HCT116 (cell line): Measurements from ENCODE around the gene FHIT.

Experiments used
- ATF3 ChIP-seq: IDR thresholded peaks from 2 replicates; pipeline ENCODE4 v1.6.1; 2012
- CBX3 ChIP-seq: IDR thresholded peaks from 2 replicates; pipeline ENCODE4 v1.6.1; 2012; ENCODE audit warnings: low read depth
- EZH2 ChIP-seq: fragments of 200-600 bp; sonication (generic); IDR thresholded peaks from 2 replicates; pipeline ENCODE4 v1.6.1; 2017; ENCODE audit warnings: antibody characterized with exemption, mixed run types
- EZH2phosphoT487 ChIP-seq: fragments of 200-600 bp; IDR thresholded peaks from 2 replicates; pipeline ENCODE4 v1.6.1; 2018; ENCODE audit warnings: antibody characterized with exemption, borderline replicate concordance
- JUND ChIP-seq: IDR thresholded peaks from 2 replicates; pipeline ENCODE4 v1.6.1; 2012
- POLR2A ChIP-seq: IDR thresholded peaks from 2 replicates; pipeline ENCODE4 v1.7.0; 2011; ENCODE audit warnings: borderline replicate concordance; ENCODE audit not compliant: insufficient read depth, insufficient read length; ENCODE audit errors: extremely low read depth
- POLR2AphosphoS5 ChIP-seq: IDR thresholded peaks from 2 replicates; pipeline ENCODE4 v1.6.1; 2011; ENCODE audit warnings: mild to moderate bottlenecking, low read depth, low read length, moderate library complexity
- REST ChIP-seq: IDR thresholded peaks from 2 replicates; pipeline ENCODE4 v1.6.1; 2012; ENCODE audit warnings: low read depth
- SIN3A ChIP-seq: IDR thresholded peaks from 2 replicates; pipeline ENCODE4 v1.6.1; 2012; ENCODE audit warnings: low read depth
- SP1 ChIP-seq: IDR thresholded peaks from 2 replicates; pipeline ENCODE4 v1.6.1; 2012; ENCODE audit warnings: low read depth
- ZNF274 ChIP-seq: fragments of 200-500 bp; sonication (Bioruptor generic); IDR thresholded peaks from 2 replicates; pipeline ENCODE4 v1.6.1; 2014; ENCODE audit warnings: mild to moderate bottlenecking, low read depth, low read length, inconsistent platforms
- TF ChIP-seq, protein P1 (sequence below), 3 experiments: fragments of 200-600 bp in 1 of 3; sonication (generic) in 1 of 3; IDR thresholded peaks in 2 of 3; conservative IDR thresholded peaks in 1 of 3; 2 replicates each; pipeline ENCODE4 v1.5.1; 2012 to 2017; ENCODE audit warnings: low read depth in 2 of 3, low read length in 2 of 3, antibody characterized with exemption in 1 of 3, borderline replicate concordance in 1 of 3, control low read depth in 1 of 3, mild to moderate bottlenecking in 1 of 3, mixed read lengths in 1 of 3, mixed run types in 1 of 3, moderate library complexity in 1 of 3; ENCODE audit not compliant: insufficient read depth in 1 of 3
- TF ChIP-seq, protein P2 (sequence below): IDR thresholded peaks from 2 replicates; pipeline ENCODE4 v1.6.1; 2012

DNA sequence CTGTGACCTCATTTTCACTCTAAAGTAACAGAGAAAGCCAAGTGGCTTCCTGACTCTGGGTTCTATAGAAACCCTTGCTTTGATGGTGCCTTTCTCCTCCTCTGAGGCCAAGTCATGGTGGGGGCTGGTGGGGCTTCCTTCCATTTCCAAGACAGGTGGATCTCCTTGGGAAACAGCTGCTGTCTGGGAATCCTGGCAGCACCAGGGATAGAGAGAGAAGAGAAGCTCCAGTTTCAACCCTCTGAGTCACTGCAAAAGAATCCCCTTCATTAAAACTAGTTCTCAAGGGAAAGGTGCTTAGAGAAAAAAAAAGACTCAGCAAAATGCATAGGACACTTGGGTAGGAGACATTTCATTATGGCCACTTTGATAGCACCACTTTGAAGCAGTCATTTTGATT lies 614.4 kb downstream of the FHIT start:
- no peak for TF ChIP-seq POLR2A
- TF ChIP-seq, protein P1, sequence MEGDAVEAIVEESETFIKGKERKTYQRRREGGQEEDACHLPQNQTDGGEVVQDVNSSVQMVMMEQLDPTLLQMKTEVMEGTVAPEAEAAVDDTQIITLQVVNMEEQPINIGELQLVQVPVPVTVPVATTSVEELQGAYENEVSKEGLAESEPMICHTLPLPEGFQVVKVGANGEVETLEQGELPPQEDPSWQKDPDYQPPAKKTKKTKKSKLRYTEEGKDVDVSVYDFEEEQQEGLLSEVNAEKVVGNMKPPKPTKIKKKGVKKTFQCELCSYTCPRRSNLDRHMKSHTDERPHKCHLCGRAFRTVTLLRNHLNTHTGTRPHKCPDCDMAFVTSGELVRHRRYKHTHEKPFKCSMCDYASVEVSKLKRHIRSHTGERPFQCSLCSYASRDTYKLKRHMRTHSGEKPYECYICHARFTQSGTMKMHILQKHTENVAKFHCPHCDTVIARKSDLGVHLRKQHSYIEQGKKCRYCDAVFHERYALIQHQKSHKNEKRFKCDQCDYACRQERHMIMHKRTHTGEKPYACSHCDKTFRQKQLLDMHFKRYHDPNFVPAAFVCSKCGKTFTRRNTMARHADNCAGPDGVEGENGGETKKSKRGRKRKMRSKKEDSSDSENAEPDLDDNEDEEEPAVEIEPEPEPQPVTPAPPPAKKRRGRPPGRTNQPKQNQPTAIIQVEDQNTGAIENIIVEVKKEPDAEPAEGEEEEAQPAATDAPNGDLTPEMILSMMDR (IDR thresholded peaks at IDR 0.05 in 2 of 3, conservative IDR thresholded peaks at IDR 0.05 in 1 of 3; ENCODE audit: borderline replicate concordance in 1 of 3, insufficient read depth in 1 of 3, low read depth in 2 of 3, low read length in 2 of 3) = no peak
- TF ChIP-seq JUND = no peak
- no peak for TF ChIP-seq CBX3
- TF ChIP-seq ATF3 = no peak
- TF ChIP-seq SP1 = no peak
- TF ChIP-seq EZH2phosphoT487 = no peak
- TF ChIP-seq POLR2AphosphoS5 = no peak
- TF ChIP-seq, protein P2, sequence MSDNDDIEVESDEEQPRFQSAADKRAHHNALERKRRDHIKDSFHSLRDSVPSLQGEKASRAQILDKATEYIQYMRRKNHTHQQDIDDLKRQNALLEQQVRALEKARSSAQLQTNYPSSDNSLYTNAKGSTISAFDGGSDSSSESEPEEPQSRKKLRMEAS = no peak
- TF ChIP-seq REST = no peak
- no peak for TF ChIP-seq EZH2
- TF ChIP-seq SIN3A = no peak
- TF ChIP-seq ZNF274 = no peak
